Hair follicle dermal papilla cell (primary cell): Measurements from ENCODE around the gene DGKI. TPM values are rescaled to one million over a fixed set of nuclear protein-coding genes. Genes with fewer than 3 reads are reported as not detected.

Experiments
- small RNA-seq: library from RNA; depleted of rRNA; stranded (forward); fragments of <200 nt; gene quantifications from one replicate; pipeline ENCODE3, GENCODE V24; 2012
- total RNA-seq: library from RNA; depleted of rRNA; stranded (reverse); fragments of >200 nt; gene quantifications from 2 replicates; pipeline ENCODE4 v1.2.3, GENCODE V29; 2012

The DGKI gene
- total RNA-seq: 2.3 and 3.5 TPM in 2 replicates

DNA sequence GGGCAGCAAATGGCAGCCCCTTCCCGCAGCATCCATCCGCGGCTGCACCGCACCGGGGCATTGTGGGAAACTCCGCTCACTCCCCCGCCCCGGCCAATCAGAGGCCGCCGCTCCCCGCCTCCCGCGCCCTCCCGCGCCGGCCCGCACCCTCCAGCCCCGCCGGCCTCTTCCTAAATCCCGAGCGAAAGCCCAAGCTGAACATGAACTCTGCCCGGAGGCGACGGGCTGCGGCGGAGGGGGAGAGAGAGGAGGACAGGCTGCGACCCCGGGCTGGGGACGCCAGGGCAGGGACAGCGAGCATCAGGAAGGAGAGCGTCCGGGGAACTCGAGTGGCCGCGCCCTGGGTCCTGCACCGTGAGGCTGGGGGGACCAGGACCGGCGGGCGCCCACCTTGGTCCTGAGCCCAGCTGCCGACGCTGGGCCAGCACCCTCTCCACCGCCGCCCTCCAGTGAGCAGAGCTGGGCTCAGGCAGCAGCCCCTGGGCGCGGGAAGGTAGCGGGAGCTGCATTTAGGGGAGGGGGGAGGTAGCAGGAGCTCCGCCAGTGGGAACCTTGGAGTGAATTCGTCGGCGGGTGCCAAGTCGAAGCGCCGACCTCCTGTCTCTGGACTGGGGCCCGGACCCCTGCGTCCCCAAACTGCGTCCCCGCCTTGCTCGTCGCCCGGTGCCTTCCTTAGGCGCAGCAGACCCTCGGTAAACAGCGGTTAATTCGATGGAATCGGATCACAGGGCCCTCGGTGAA, at the start of gene DGKI:
TSS of gene DGKI (minus strand) at position 148 of the 741 bp plus-strand sequence.

DNA sequence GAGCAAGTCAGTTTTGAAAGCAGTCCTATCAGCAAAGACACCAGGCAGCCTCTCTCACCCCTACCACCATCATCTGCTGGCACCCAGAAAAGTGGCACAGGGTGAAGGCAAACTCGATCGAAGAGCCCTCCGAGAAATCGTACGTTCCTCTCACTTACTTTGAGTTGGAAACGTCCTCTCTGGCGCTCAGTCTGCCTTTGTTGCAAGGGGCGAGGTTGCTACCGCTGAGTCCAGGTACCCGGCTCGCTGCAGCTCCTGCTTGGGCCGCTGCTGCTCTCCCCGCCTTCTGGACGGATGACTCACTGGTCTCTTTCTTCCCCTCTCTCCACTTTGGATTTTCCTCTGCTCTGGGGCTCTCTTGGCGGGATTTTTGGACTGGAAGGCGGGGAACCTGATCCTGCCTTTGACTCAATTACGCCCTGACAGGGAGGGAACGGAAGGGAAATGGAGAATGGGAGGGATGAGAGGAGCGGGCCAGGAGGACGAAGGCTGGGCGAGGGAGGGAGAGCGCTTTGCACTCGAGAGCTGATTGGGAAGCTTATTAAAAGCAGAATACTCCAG, 503.4 kb downstream of the DGKI start, which contains the start of gene PTN:
TSS of gene PTN (minus strand) at position 453 of the 561 bp plus-strand sequence. CDS start 88,760 bp downstream, outside the sequence.

Small RNA genes within 50 kb of the gene (small RNA-seq; reads per million reads assigned to genes)
- gene AC090498.1: 7.8 reads per million, percentile 87 among the genes with 10 or more reads in this experiment

Other genes with a start within 250 kb of the DGKI start
- 31.0 and 32.1 TPM in 2 replicates for gene CREB3L2, start 155.1 kb upstream of the DGKI start, total RNA-seq
- gene AKR1D1, start 229.5 kb upstream of the DGKI start, total RNA-seq: not detected in 2 replicates